GM12891 (cell line): ENCODE results near the gene PODN.

Experiments used
- DNase-seq: peaks from one replicate; pipeline ENCODE4 v3.0.0; 2011; ENCODE audit warnings: low spot score; ENCODE audit not compliant: insufficient read length
- FAIRE-seq: peaks from 2 replicates; lab custom pipeline; 2011; peaks lifted over from hg19 to GRCh38; lab: Jason Lieb, UNC
- PAX5 ChIP-seq: IDR thresholded peaks from 2 replicates; pipeline ENCODE4 v1.6.1; 2011; ENCODE audit warnings: low read length, moderate library complexity, mild to moderate bottlenecking; ENCODE audit not compliant: insufficient read depth, severe bottlenecking
- POLR2A ChIP-seq: IDR thresholded peaks from 2 replicates; pipeline ENCODE4 v1.6.1; 2011; ENCODE audit warnings: low read depth, low read length, control low read depth
- POLR2AphosphoS5 ChIP-seq: IDR thresholded peaks from 2 replicates; pipeline ENCODE4 v1.6.1; 2011; ENCODE audit warnings: low read depth, low read length, control low read depth
- POU2F2 ChIP-seq: IDR thresholded peaks from 2 replicates; pipeline ENCODE4 v1.6.1; 2011; ENCODE audit warnings: low read depth, mild to moderate bottlenecking, control low read depth, low read length, moderate library complexity
- SPI1 ChIP-seq: IDR thresholded peaks from 2 replicates; pipeline ENCODE4 v1.6.1; 2011; ENCODE audit warnings: low read depth, low read length, control low read depth
- TAF1 ChIP-seq: IDR thresholded peaks from 2 replicates; pipeline ENCODE4 v1.6.1; 2011; ENCODE audit warnings: low read depth, low read length, control low read depth

Gene PODN

GRCh38 chr1:53112861-53113260 lies 50.8 kb downstream of the PODN start:
- TF ChIP-seq POLR2AphosphoS5 (no peak), PAX5 (no peak), POU2F2 (no peak), POLR2A (no peak), TAF1 (no peak), SPI1 (no peak)
- DNase-seq: no peak
- no peak for FAIRE-seq

- no peak for DNase-seq
- TF ChIP-seq TAF1: no peak
- no peak for TF ChIP-seq POLR2A
- no peak for TF ChIP-seq POLR2AphosphoS5
- TF ChIP-seq POU2F2: no peak
- no peak for TF ChIP-seq SPI1
- no peak for TF ChIP-seq PAX5
- no peak for FAIRE-seq
Observed at GRCh38 chr1:53114090-53114489, 52.1 kb downstream of the PODN start.

- DNase-seq: no peak
- no peak for TF ChIP-seq PAX5
- no peak for TF ChIP-seq POLR2A
- FAIRE-seq: no peak
Observed at GRCh38 chr1:53114581-53115400, 52.8 kb downstream of the PODN start.

DNA sequence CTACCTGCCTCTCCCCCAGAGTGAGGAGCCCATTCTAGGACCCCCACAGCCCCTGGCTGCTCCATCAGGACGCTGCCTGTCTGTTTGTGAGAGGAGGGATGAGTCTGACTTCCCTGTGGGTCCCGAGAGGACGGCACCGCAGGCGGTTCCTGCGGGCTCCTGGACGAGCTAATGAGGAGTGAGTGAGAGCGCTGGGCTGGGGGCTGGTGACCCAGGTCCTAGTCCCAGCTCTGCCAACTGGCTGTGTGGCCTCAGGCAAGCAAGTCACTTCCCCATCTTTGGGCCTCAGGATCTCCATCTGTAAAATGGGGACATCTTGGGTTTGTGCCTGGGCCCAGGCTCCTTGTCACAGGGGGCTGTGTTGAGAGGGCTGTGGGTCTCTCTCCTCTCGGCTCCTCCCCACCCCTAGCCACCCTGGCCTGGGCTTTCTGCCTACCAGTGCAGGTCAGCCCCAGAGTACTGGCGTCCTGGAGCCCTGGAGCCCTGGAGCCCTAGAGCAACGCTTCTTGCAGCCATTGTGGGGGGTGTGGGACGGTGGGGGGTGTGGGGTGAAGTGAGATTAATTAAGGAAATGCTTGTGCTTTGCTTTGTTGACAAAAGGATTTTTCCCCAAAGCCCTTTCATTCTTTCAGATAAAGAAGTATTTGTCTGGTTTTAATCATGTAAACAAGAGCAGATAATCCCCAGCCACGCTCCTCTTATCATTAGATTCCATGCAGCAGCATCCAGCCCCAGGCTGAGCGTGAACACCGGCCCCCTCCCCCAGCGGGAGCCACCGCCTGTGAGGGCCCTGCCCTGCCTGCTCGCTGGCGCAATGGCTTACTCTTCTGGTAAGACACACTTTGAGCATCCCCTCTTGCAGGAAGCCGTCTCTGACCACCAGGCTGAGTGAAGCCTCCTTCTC lies 53.6 kb downstream of the PODN start:
- TF ChIP-seq POLR2AphosphoS5: no peak
- TF ChIP-seq POU2F2: no peak
- TF ChIP-seq POLR2A: no peak
- no peak for TF ChIP-seq PAX5
- TF ChIP-seq SPI1: no peak
- no peak for TF ChIP-seq TAF1
- DNase-seq: no peak
- FAIRE-seq: no peak

- TF ChIP-seq POU2F2: no peak
- no peak for TF ChIP-seq POLR2A
- TF ChIP-seq POLR2AphosphoS5: no peak
- no peak for TF ChIP-seq SPI1
- no peak for TF ChIP-seq TAF1
- no peak for TF ChIP-seq PAX5
- FAIRE-seq: no peak
- DNase-seq: no peak
Observed at GRCh38 chr1:53116307-53116810, 54.3 kb downstream of the PODN start.

- no peak for TF ChIP-seq TAF1
- no peak for TF ChIP-seq PAX5
- no peak for TF ChIP-seq SPI1
- TF ChIP-seq POLR2A: no peak
- TF ChIP-seq POLR2AphosphoS5: no peak
- TF ChIP-seq POU2F2: no peak
- DNase-seq (no peak), FAIRE-seq (no peak)
Observed at GRCh38 chr1:53116933-53117600, 55.1 kb downstream of the PODN start.

DNA sequence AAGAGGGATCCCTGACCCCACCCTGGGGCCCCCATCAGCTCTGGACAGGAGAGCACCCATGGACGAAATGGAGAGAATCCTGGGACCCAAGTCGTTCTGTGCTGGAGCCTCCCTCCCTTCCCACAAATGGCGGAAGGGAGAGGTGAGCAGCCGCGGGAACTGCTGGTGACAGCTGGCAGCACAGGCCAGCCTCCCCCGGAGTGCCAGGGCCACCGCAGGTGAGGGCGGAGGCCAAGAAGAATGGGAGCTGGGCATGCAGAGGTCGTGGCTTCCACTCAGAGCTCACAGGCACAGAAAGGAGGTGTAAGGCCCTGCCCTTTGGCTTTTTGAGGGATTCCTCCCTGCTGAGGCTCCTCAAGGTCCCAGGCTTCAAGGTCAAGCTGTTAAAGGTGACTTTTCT lies 55.8 kb downstream of the PODN start:
- no peak for DNase-seq
- FAIRE-seq: no peak
- TF ChIP-seq PAX5 (no peak), POLR2AphosphoS5 (no peak), POU2F2 (no peak)

- DNase-seq (no peak), FAIRE-seq (no peak)
- TF ChIP-seq SPI1 (no peak), PAX5 (no peak), POLR2A (no peak), TAF1 (no peak), POU2F2 (no peak), POLR2AphosphoS5 (no peak)
Observed at GRCh38 chr1:53120659-53121058, 58.6 kb downstream of the PODN start.

DNA sequence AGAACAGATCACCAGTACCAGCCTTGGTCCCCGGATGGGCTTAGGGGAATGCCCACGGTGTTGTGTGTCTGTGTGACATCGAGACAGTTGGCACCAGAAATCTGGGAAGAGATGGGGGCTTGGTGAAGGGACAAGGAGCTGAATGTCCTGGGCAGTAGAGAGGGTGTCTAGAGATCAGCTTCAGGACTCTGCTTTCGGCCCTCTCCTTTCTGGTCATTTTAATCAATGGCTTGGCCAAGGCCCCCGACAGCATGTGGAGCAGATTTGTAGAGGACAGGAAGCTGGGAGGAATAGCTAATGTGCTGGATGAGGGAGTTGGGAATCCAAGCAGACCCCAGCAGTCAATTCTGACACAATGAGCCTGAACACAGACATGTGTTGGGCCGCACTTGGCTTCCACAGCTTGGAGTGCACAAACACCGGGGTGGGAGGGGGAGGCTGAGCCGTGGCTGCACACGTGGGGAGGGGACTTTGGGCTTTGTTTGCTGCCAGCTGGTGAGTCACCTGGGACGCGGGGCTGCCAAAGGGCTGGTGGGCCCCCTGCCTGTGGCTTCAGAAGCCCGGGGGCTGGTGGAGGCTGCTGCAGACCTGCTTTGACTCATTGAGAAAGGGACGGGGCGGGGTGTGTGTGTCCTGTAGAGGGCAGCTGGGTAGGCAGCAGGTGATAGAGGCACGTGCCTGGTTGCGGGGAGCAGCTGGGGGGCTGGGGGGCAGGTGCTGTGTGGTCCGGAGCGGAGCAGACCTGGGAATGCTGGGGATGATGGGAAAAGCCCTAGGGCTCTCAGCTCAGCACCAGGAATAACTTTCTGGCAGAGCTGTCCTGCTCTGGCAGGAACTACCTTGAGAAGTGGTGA lies 59.5 kb downstream of the PODN start:
- no peak for FAIRE-seq
- no peak for TF ChIP-seq POLR2A
- no peak for TF ChIP-seq POU2F2
- TF ChIP-seq TAF1: no peak
- TF ChIP-seq POLR2AphosphoS5: no peak
- no peak for TF ChIP-seq SPI1
- no peak for TF ChIP-seq PAX5
- DNase-seq: no peak
